HG03354 (cell line): ENCODE data around the gene PDE7B.

Experiments used
- ATAC-seq: cut with Tn5 transposase; IDR thresholded peaks from one replicate; pipeline ENCODE4 v1.9.1; 2021; ENCODE audit warnings: mild to moderate bottlenecking; ENCODE audit not compliant: unreplicated experiment, poor library complexity, severe bottlenecking

PDE7B gene

GRCh38 chr6:135851442-135852271 is at the start of gene PDE7B:
PDE7B (plus strand) TSS chr6:135851701.
- peak; percentile 84 for ATAC-seq

GRCh38 chr6:135801755-135802465 is 49.6 kb upstream of the PDE7B start:
- ATAC-seq: no peak

GRCh38 chr6:135810486-135810885 is 41.0 kb upstream of the PDE7B start:
- ATAC-seq: no peak

GRCh38 chr6:135811170-135811569 is 40.3 kb upstream of the PDE7B start:
- ATAC-seq: no peak

GRCh38 chr6:135811644-135812526 is 39.6 kb upstream of the PDE7B start:
- ATAC-seq: no peak

- ATAC-seq: no peak
Observed at GRCh38 chr6:135813401-135813800, 38.1 kb upstream of the PDE7B start.

- no peak for ATAC-seq
Observed at GRCh38 chr6:135814043-135814442, 37.5 kb upstream of the PDE7B start.

GRCh38 chr6:135815216-135815615 is 36.3 kb upstream of the PDE7B start:
- no peak for ATAC-seq

GRCh38 chr6:135817035-135817434 is 34.5 kb upstream of the PDE7B start:
- ATAC-seq: no peak

GRCh38 chr6:135819665-135820064 is 31.8 kb upstream of the PDE7B start:
- no peak for ATAC-seq

- no peak for ATAC-seq
Observed at GRCh38 chr6:135820340-135820739, 31.2 kb upstream of the PDE7B start.

- no peak for ATAC-seq
Observed at GRCh38 chr6:135823851-135824250, 27.6 kb upstream of the PDE7B start.

GRCh38 chr6:135826236-135826804 is 25.2 kb upstream of the PDE7B start:
- ATAC-seq: no peak

- ATAC-seq: no peak
Observed at GRCh38 chr6:135828021-135828420, 23.5 kb upstream of the PDE7B start.

- ATAC-seq: no peak
Observed at GRCh38 chr6:135830452-135830881, 21.0 kb upstream of the PDE7B start.

GRCh38 chr6:135831016-135831415 is 20.5 kb upstream of the PDE7B start:
- no peak for ATAC-seq

- no peak for ATAC-seq
Observed at GRCh38 chr6:135832166-135832565, 19.3 kb upstream of the PDE7B start.

- no peak for ATAC-seq
Observed at GRCh38 chr6:135833771-135834170, 17.7 kb upstream of the PDE7B start.

- ATAC-seq: no peak
Observed at GRCh38 chr6:135837735-135838449, 13.6 kb upstream of the PDE7B start.
